HepG2 (cell line): ENCODE measurements around the gene SLC19A3. TPM values are rescaled to one million over a fixed set of nuclear protein-coding genes. Genes with fewer than 3 reads are reported as not detected.

Experiments
- HMGXB4 ChIP-seq, 2 experiments: sonication (generic) in 1 of 2; formaldehyde crosslinking in 1 of 2; IDR thresholded peaks; 2 replicates each; pipeline versions ENCODE4 v1.4.0 to v1.6.1; 2018 to 2020; ENCODE audit warnings: missing genetic modification reagents in 2 of 2, borderline replicate concordance in 1 of 2, low read depth in 1 of 2, mild to moderate bottlenecking in 1 of 2, missing biosample characterization in 1 of 2
- NFATC3 ChIP-seq: sonication (generic); formaldehyde crosslinking; IDR thresholded peaks from 2 replicates; pipeline ENCODE4 v1.5.1; 2020; ENCODE audit warnings: mild to moderate bottlenecking, missing genetic modification reagents
- NFKB2 ChIP-seq: sonication (generic); formaldehyde crosslinking; IDR thresholded peaks from 2 replicates; pipeline ENCODE4 v1.4.0; 2020; ENCODE audit warnings: missing genetic modification reagents, borderline replicate concordance
- RAD21 ChIP-seq: fragments of 450-650 bp; formaldehyde crosslinking; IDR thresholded peaks from 2 replicates; pipeline ENCODE4 v1.5.0; 2020; ENCODE audit warnings: mild to moderate bottlenecking
- REST ChIP-seq, 2 experiments: IDR thresholded peaks; 2 replicates each; pipeline ENCODE4 v1.6.1; 2011 to 2012; ENCODE audit warnings: low read length in 2 of 2, borderline replicate concordance in 1 of 2, low read depth in 1 of 2, mild to moderate bottlenecking in 1 of 2, moderate library complexity in 1 of 2
- SOX6 ChIP-seq, 2 experiments: fragments of 450-650 bp in 1 of 2; sonication (generic) in 1 of 2; formaldehyde crosslinking in 1 of 2; IDR thresholded peaks; 2 replicates each; pipeline versions ENCODE4 v1.4.0 to v1.6.1; 2017 to 2020; ENCODE audit warnings: antibody characterized with exemption in 1 of 2, mild to moderate bottlenecking in 1 of 2, missing genetic modification reagents in 1 of 2
- SP140L ChIP-seq: sonication (generic); formaldehyde crosslinking; IDR thresholded peaks from 2 replicates; pipeline ENCODE4 v1.4.0; 2020; ENCODE audit warnings: missing genetic modification reagents, borderline replicate concordance
- THAP9 ChIP-seq: sonication (generic); formaldehyde crosslinking; IDR thresholded peaks from 2 replicates; pipeline ENCODE4; 2020; ENCODE audit warnings: missing genetic modification reagents, mild to moderate bottlenecking, borderline replicate concordance
- ZBTB38 ChIP-seq: sonication (generic); formaldehyde crosslinking; IDR thresholded peaks from 2 replicates; pipeline ENCODE4 v1.5.1; 2020; ENCODE audit warnings: mild to moderate bottlenecking, missing genetic modification reagents
- ZNF331 ChIP-seq: sonication (generic); formaldehyde crosslinking; IDR thresholded peaks from 2 replicates; pipeline ENCODE4 v1.4.0; 2020; ENCODE audit warnings: missing genetic modification reagents
- ZNF546 ChIP-seq: sonication (generic); formaldehyde crosslinking; conservative IDR thresholded peaks from 2 replicates; pipeline ENCODE4 v1.8.1; 2023; ENCODE audit warnings: mild to moderate bottlenecking, missing genetic modification reagents
- ZNF788 ChIP-seq: sonication (generic); formaldehyde crosslinking; IDR thresholded peaks from 2 replicates; pipeline ENCODE4 v1.5.0; 2020; ENCODE audit warnings: mild to moderate bottlenecking, missing genetic modification reagents, borderline replicate concordance
- ZNF83 ChIP-seq: sonication (generic); formaldehyde crosslinking; IDR thresholded peaks from 2 replicates; pipeline ENCODE4 v1.4.0; 2020; ENCODE audit warnings: missing genetic modification reagents, mild to moderate bottlenecking, borderline replicate concordance
- polyA plus RNA-seq, 8 experiments: library from polyadenylated mRNA; depleted of rRNA in 3 of 8; stranded (reverse) in 7 of 8; unstranded in 1 of 8; fragments of >200 nt; fragmentation: Illumina TruSeq in 4 of 8; extraction: Trizol in 4 of 8; gene quantifications; 2 replicates each; pipeline versions ENCODE4 v1.2.1 to v1.2.3, GENCODE V29; 2011 to 2016; ENCODE audit warnings: low read depth in 4 of 8, missing spikeins in 1 of 8, mixed read lengths in 1 of 8; ENCODE audit not compliant: insufficient read depth in 1 of 8
- total RNA-seq, 5 experiments: library from RNA; depleted of rRNA; stranded (reverse); fragments of >200 nt; fragmentation: Illumina TruSeq; extraction: Trizol; gene quantifications; 2 replicates each; pipeline ENCODE4 v1.2.3, GENCODE V29; 2016; ENCODE audit warnings: low read depth in 1 of 5
- TF ChIP-seq, protein P1 (sequence below): IDR thresholded peaks from 2 replicates; pipeline ENCODE4 v1.6.1; 2016; ENCODE audit warnings: low read depth
- TF ChIP-seq, protein P2 (sequence below): sonication (generic); formaldehyde crosslinking; IDR thresholded peaks from 2 replicates; pipeline ENCODE4 v1.5.0; 2020; ENCODE audit warnings: mild to moderate bottlenecking, missing genetic modification reagents, moderate library complexity

Gene SLC19A3
- total and polyA plus RNA-seq, 2 of the 13 experiments (the other 11 are each of a cell fraction or from before 2014, with no cell fraction given), result 2.3 to 5.2 TPM

GRCh38 chr2:227748079-227748478 is 30.3 kb upstream of the SLC19A3 start (continued):
- TF ChIP-seq ZNF331 (CRISPR knock-in tag) (peak; percentile 37; the same call in 1 of the 2 replicates), REST (IDR thresholded peaks at IDR 0.05; ENCODE audit: borderline replicate concordance in 1 of 2, low read depth in 1 of 2, low read length in 2 of 2) (no peak), NFATC3 (no peak), ZNF546 (CRISPR knock-in tag) (no peak), ZNF83 (no peak), NFKB2 (CRISPR knock-in tag) (no peak), THAP9 (CRISPR knock-in tag) (no peak), RAD21 (CRISPR knock-in tag) (peak; percentile 44; the same call in 1 of the 2 replicates), ZBTB38 (CRISPR knock-in tag) (no peak), SOX6 (IDR thresholded peaks at IDR 0.05) (no peak), SOX6 (CRISPR knock-in tag; IDR thresholded peaks at IDR 0.05) (no peak), HMGXB4 (CRISPR knock-in tag; IDR thresholded peaks at IDR 0.05; ENCODE audit: borderline replicate concordance in 1 of 2, low read depth in 1 of 2) (0 out of 4 replicates have a peak, but pooled peaks of 1 of the 2 experiments have one; percentile 28), ZNF788 (0 out of 2 replicates have a peak, but pooled peaks have one; percentile 2), SP140L (CRISPR knock-in tag) (no peak)
- TF ChIP-seq, protein P1, sequence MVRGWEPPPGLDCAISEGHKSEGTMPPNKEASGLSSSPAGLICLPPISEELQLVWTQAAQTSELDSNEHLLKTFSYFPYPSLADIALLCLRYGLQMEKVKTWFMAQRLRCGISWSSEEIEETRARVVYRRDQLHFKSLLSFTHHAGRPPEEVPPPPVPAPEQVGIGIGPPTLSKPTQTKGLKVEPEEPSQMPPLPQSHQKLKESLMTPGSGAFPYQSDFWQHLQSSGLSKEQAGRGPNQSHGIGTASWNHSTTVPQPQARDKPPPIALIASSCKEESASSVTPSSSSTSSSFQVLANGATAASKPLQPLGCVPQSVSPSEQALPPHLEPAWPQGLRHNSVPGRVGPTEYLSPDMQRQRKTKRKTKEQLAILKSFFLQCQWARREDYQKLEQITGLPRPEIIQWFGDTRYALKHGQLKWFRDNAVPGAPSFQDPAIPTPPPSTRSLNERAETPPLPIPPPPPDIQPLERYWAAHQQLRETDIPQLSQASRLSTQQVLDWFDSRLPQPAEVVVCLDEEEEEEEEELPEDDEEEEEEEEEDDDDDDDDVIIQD (CRISPR knock-in tag), result 0 out of 2 replicates have a peak, but pooled peaks have one; percentile 22
- TF ChIP-seq, protein P2, sequence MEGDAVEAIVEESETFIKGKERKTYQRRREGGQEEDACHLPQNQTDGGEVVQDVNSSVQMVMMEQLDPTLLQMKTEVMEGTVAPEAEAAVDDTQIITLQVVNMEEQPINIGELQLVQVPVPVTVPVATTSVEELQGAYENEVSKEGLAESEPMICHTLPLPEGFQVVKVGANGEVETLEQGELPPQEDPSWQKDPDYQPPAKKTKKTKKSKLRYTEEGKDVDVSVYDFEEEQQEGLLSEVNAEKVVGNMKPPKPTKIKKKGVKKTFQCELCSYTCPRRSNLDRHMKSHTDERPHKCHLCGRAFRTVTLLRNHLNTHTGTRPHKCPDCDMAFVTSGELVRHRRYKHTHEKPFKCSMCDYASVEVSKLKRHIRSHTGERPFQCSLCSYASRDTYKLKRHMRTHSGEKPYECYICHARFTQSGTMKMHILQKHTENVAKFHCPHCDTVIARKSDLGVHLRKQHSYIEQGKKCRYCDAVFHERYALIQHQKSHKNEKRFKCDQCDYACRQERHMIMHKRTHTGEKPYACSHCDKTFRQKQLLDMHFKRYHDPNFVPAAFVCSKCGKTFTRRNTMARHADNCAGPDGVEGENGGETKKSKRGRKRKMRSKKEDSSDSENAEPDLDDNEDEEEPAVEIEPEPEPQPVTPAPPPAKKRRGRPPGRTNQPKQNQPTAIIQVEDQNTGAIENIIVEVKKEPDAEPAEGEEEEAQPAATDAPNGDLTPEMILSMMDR (CRISPR knock-in tag), result peak; percentile 72
